Measurements from ENCODE around the gene GZMM. TPM values are rescaled to one million over a fixed set of nuclear protein-coding genes. Genes with fewer than 3 reads are reported as not detected.

Gene GZMM
- total RNA-seq, 1 experiment from 2014 or later = 0.66 TPM

GRCh38 chr19:583968-584239 lies 40.1 kb downstream of the GZMM start:
- Histone ChIP-seq H4K8ac (replicated peaks; ENCODE audit: insufficient read length, low read depth, low read length) (no peak overlapping the region), H3K9me3 (ENCODE audit: control insufficient read depth, low read depth, low read length) (no peaks in the 10 kb centered on the region), H4K20me1 (ENCODE audit: control insufficient read depth, insufficient read depth, insufficient read length) (no peaks in the 10 kb centered on the region), H3K79me1 (ENCODE audit: insufficient read depth, low read depth, low read length, poor library complexity, severe bottlenecking) (peaks cover 3% of the 10 kb centered on the region), H3K23ac (ENCODE audit: insufficient read length, low read depth, low read length) (no peak overlapping the region), H3K56ac (ENCODE audit: insufficient read length, low read depth, low read length) (no peak overlapping the region), H3K79me2 (ENCODE audit: insufficient read depth, low read length) (no peaks in the 10 kb centered on the region; the same call in 1 of the 2 replicates), H3T11ph (ENCODE audit: low read length) (no peak overlapping the region), H3K4me1 (ENCODE audit: insufficient read depth, low read length) (no peaks in the 10 kb centered on the region), H2BK20ac (ENCODE audit: low read depth, low read length, poor library complexity, severe bottlenecking) (no peak overlapping the region), H3K27me3 (ENCODE audit: insufficient read depth, low read length) (peaks cover 1% of the 10 kb centered on the region; the same call in 1 of the 2 replicates), H2BK15ac (ENCODE audit: low read depth, low read length) (no peak overlapping the region), H3K14ac (ENCODE audit: insufficient read depth, low read length) (no peak overlapping the region), H3K27ac (ENCODE audit: insufficient read length, low read depth, low read length) (no peak overlapping the region), H4K5ac (ENCODE audit: insufficient read length, low read depth, low read length) (no peak overlapping the region), H2AK5ac (ENCODE audit: insufficient read length, low read length) (no peak overlapping the region), H3K4ac (ENCODE audit: low read depth, low read length) (no peak overlapping the region), H2BK12ac (ENCODE audit: insufficient read length, low read depth, low read length) (no peak overlapping the region), H2BK5ac (ENCODE audit: insufficient read length, low read length) (no peak overlapping the region), H2BK120ac (ENCODE audit: low read depth, low read length, poor library complexity, severe bottlenecking) (no peak overlapping the region), H3K23me2 (ENCODE audit: insufficient read length, low read depth, low read length, poor library complexity, severe bottlenecking) (no peaks in the 10 kb centered on the region), H3K9ac (ENCODE audit: extremely low read depth, insufficient read length, low read length) (no peak overlapping the region), H4K91ac (ENCODE audit: insufficient read length, low read depth, low read length) (no peak overlapping the region), H3K18ac (ENCODE audit: insufficient read length, low read depth, low read length) (no peak overlapping the region), H3K4me2 (ENCODE audit: insufficient read depth, insufficient read length, low read length) (no peak overlapping the region), H2AFZ (ENCODE audit: low read length) (no peak overlapping the region)
- peaks cover 4 to 9% of the 10 kb centered on the region in 2 experiments for H3K4me1 Mint-ChIP-seq
- no peak for TF ChIP-seq CTCF (conservative IDR thresholded peaks at IDR 0.05)
- DNase-seq = no peak
- peaks cover 0 to 21% (median 20%) of the 10 kb centered on the region in 3 experiments; a peak in 5 of 7 replicates for H3K36me3 Mint-ChIP-seq (ENCODE audit: insufficient read depth in 1 of 3, low read depth in 3 of 3)
- no peaks in the 10 kb centered on the region for H3K9me3 Mint-ChIP-seq
- peaks cover 10% of the 10 kb centered on the region for H3K27me3 Mint-ChIP-seq (ENCODE audit: low read depth)
- WGBS (ENCODE audit: extremely low coverage, insufficient read length, low lambda C conversion rate) = no CpG with 5 or more reads among the region's 5 CpGs
- H3K27ac Mint-ChIP-seq = peak overlapping the region in 1 of 3 experiments; percentile 86; a peak in 2 of 7 replicates
- H3K4me3 Mint-ChIP-seq = no peak overlapping the region
